NCI-H446 (cell line): Measurements from ENCODE around the gene DHX57.

ENCODE experiments used
- DNase-seq, 2 experiments: peaks; one replicate each; lab custom pipeline; 2025; lab: John Stamatoyannopoulos, UW

The DHX57 gene, protein sequence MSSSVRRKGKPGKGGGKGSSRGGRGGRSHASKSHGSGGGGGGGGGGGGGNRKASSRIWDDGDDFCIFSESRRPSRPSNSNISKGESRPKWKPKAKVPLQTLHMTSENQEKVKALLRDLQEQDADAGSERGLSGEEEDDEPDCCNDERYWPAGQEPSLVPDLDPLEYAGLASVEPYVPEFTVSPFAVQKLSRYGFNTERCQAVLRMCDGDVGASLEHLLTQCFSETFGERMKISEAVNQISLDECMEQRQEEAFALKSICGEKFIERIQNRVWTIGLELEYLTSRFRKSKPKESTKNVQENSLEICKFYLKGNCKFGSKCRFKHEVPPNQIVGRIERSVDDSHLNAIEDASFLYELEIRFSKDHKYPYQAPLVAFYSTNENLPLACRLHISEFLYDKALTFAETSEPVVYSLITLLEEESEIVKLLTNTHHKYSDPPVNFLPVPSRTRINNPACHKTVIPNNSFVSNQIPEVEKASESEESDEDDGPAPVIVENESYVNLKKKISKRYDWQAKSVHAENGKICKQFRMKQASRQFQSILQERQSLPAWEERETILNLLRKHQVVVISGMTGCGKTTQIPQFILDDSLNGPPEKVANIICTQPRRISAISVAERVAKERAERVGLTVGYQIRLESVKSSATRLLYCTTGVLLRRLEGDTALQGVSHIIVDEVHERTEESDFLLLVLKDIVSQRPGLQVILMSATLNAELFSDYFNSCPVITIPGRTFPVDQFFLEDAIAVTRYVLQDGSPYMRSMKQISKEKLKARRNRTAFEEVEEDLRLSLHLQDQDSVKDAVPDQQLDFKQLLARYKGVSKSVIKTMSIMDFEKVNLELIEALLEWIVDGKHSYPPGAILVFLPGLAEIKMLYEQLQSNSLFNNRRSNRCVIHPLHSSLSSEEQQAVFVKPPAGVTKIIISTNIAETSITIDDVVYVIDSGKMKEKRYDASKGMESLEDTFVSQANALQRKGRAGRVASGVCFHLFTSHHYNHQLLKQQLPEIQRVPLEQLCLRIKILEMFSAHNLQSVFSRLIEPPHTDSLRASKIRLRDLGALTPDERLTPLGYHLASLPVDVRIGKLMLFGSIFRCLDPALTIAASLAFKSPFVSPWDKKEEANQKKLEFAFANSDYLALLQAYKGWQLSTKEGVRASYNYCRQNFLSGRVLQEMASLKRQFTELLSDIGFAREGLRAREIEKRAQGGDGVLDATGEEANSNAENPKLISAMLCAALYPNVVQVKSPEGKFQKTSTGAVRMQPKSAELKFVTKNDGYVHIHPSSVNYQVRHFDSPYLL (N-terminal part only)

GRCh38 chr2:38875576-38876367 lies at the start of gene DHX57, which contains the start of gene MORN2:
Gene DHX57 (minus strand): TSS chr2:38875934. CDS start chr2:38868405, 7,529 bp downstream.
Gene MORN2 (plus strand): TSS chr2:38875976.
- DNase-seq: peak; percentile 52 to 74

GRCh38 chr2:38922902-38923301 lies 47.2 kb upstream of the DHX57 start:
- DNase-seq: no peak

GRCh38 chr2:38922389-38922788 lies 46.7 kb upstream of the DHX57 start:
- no peak for DNase-seq

GRCh38 chr2:38912619-38913018 lies 36.9 kb upstream of the DHX57 start:
- no peak for DNase-seq

DNA sequence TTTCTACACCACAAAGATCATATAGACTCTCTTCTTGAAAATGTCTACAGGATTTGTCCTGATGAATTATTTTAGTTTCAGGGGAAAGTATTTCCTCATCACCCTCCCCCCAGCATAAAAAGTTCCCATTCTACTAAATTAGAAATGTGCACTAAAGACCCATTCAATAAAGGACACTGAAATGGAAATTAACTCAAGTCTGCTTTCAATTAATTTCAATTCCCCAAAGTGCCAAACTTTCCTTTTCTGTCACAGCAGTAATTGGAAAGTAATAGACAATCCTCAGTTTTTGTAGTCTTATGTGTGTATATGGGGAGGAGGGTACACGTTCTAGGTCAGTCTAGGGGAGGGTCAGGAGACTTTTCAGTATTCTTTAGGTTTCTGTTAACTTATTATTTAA lies 35.5 kb upstream of the DHX57 start:
- DNase-seq: no peak

- no peak for DNase-seq
Observed at GRCh38 chr2:38909872-38910271, 34.1 kb upstream of the DHX57 start.

- no peak for DNase-seq
Observed at GRCh38 chr2:38907743-38908562, 32.2 kb upstream of the DHX57 start.

DNA sequence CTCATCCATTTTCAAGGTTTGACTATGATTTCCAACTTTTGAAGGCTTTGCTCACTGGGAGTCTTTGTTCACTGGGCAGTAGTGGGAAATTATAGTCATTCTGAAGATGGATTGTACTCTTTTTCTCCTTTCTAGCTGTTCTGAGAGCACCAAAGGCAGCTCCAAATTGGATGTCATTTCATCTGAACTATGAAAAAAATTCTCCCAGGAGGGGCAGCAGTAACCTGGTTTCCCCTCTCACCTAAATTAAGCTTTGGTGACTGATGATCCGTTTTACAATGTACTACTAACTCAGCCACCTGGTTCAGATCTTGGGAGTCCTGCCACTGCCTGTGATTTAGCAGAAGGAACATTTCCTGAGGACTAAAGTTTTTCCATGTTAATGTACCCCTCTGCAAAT lies 31.5 kb upstream of the DHX57 start:
- DNase-seq: no peak

GRCh38 chr2:38905251-38905650 lies 29.5 kb upstream of the DHX57 start:
- no peak for DNase-seq

GRCh38 chr2:38900726-38901125 lies 25.0 kb upstream of the DHX57 start:
- DNase-seq: no peak

DNA sequence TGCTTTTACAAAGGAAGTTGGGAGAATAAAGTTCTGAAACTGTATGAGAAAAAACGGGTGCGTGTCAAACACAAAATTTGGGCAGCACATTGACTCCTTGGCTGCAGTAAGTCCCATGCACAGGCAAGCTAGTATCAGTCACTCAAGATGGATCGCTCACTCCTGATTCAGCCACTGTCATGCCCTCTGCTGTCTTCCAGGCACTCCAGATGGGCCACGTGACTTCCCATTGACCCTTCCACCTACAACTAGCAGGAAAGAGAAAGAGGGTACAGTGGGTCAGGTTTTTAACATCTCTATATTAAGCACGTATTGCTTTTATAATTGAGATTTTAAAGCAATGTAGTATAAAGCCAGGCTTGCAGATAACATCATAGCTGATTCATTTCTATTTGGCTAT lies 22.5 kb upstream of the DHX57 start:
- no peak for DNase-seq

- no peak for DNase-seq
Observed at GRCh38 chr2:38892819-38893218, 17.1 kb upstream of the DHX57 start.

DNA sequence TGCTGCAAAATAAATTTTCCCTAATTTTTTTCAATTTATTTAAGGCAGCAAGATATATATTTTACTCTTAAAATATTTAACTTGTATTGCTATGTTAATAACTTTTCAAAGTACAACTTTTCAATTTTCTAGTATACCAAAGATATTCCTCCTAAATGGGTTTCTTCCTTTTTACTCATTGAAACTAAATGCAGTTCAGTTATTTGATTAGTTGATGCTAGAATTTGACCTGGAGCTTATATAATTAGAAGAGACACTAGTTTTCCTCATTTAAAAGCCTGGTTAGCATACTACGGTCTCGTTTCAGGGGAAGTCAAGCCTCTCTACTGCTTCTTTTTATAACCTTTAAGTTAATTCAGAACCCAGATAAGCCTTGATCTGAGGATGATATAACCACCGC lies 13.8 kb upstream of the DHX57 start, which contains the start of gene ARHGEF33:
Gene ARHGEF33, plus strand, starts transcription at position 301 of the 400 bp plus-strand sequence. CDS start 29,573 bp downstream, outside the sequence.
- no peak for DNase-seq

GRCh38 chr2:38889045-38889444 lies 13.3 kb upstream of the DHX57 start:
- DNase-seq: no peak

DNA sequence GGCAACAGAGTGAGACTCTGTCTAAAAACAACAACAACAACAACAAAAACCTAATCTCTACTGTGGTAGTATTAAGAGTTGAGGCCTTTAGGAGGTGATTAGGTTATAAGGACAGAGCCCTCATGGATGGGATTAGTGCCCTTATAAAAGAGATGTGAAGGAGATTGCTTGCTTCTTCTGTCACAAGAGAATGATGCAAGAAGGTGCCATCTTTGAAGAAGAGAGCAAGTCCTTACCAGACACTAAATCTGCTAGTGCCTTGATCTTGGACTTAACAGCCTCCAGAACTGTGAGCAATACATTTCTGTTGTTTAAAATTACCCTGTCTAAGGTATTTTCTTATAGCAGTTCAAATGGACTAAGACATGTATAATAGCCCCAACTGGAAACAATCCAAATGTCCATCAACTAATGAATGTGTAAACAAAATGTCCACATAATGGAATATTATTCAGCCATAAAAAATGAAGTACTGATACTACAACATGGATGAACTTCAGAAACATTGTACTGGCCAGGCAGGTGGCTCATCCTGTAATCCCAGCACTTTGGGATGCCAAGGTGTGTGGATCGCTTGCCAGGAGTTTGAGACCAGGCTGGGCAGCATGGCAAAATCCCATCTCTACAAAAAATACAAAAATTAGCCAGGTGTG lies 12.3 kb upstream of the DHX57 start:
- no peak for DNase-seq

GRCh38 chr2:38887347-38887746 lies 11.6 kb upstream of the DHX57 start:
- no peak for DNase-seq

DNA sequence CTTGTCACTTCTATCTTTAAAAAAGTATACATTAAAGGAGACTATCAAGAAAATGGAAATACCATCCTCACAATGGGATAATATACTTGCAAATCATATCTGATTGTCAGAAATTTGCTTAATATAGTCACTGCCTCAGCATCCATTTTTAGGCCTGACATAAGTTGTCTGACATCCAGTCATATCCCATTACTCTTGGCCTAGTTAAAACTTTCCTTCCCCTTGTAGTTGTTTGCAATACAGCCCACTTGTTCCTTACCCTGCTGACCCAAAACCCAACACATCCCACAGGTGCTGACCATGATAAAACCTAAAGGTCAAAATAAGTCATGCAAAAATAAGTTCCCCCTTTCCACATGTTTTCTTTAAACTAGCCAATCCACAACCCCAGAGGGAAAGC lies 10.3 kb upstream of the DHX57 start:
- DNase-seq: no peak

DNA sequence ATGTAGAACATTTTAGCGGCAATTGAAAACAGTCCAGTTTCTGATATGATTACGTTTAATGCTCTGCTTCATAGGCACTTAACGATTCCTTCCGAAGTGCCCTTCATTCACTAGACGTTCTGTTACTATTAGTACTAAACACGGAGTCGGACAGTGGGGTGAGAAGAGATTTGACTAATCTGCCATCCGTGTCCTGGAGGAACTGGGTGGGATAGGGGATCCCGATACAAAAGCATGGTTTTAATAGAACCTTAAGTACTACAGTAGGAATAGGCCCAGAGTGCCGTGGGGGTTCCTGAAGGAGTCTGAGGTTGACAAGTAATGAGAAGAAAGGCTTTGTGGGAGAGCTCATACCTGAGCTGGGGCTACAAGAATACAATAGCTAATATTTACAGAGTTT lies 673 bp upstream of the DHX57 start:
- DNase-seq: no peak

GRCh38 chr2:38875227-38875575 lies 533 bp downstream of the DHX57 start:
- DNase-seq: no peak

GRCh38 chr2:38873763-38874162 lies 2.0 kb downstream of the DHX57 start:
- DNase-seq: no peak
